Measurements from ENCODE around the gene CDH10.

CDH10 gene

GRCh38 chr5:24598956-24599355 is 45.8 kb downstream of the CDH10 start:
- no peak for DNase-seq (ENCODE audit: low spot score)

- DNase-seq (ENCODE audit: low spot score): no peak
Measured at GRCh38 chr5:24595329-24595728, 49.4 kb downstream of the CDH10 start.

- no peak for DNase-seq (ENCODE audit: low spot score)
Measured at GRCh38 chr5:24591426-24591825, 53.4 kb downstream of the CDH10 start.

- DNase-seq (ENCODE audit: low spot score): no peak
Measured at GRCh38 chr5:24589566-24589965, 55.2 kb downstream of the CDH10 start.

GRCh38 chr5:24585751-24586150 is 59.0 kb downstream of the CDH10 start:
- DNase-seq (ENCODE audit: low spot score): no peak

GRCh38 chr5:24571302-24571701 is 73.5 kb downstream of the CDH10 start:
- no peak for DNase-seq (ENCODE audit: low spot score)

- no peak for DNase-seq (ENCODE audit: low spot score)
Measured at GRCh38 chr5:24566933-24567332, 77.8 kb downstream of the CDH10 start.

GRCh38 chr5:24555229-24555628 is 89.5 kb downstream of the CDH10 start:
- no peak for DNase-seq (ENCODE audit: low spot score)

- no peak for DNase-seq (ENCODE audit: low spot score)
Measured at GRCh38 chr5:24547132-24547531, 97.6 kb downstream of the CDH10 start.

GRCh38 chr5:24539613-24540012 is 105.2 kb downstream of the CDH10 start:
- DNase-seq (ENCODE audit: low spot score): no peak

GRCh38 chr5:24538346-24538745 is 106.4 kb downstream of the CDH10 start:
- no peak for DNase-seq (ENCODE audit: low spot score)

- DNase-seq (ENCODE audit: low spot score): no peak
Measured at GRCh38 chr5:24535646-24536045, 109.1 kb downstream of the CDH10 start.

- no peak for DNase-seq (ENCODE audit: low spot score)
Measured at GRCh38 chr5:24530906-24531305, 113.9 kb downstream of the CDH10 start.

- no peak for DNase-seq (ENCODE audit: low spot score)
Measured at GRCh38 chr5:24525414-24525813, 119.4 kb downstream of the CDH10 start.

GRCh38 chr5:24512423-24512822 is 132.4 kb downstream of the CDH10 start:
- no peak for DNase-seq (ENCODE audit: low spot score)

- no peak for DNase-seq (ENCODE audit: low spot score)
Measured at GRCh38 chr5:24510523-24510988, 134.2 kb downstream of the CDH10 start.

GRCh38 chr5:24509943-24510342 is 134.8 kb downstream of the CDH10 start:
- no peak for DNase-seq (ENCODE audit: low spot score)

GRCh38 chr5:24505258-24505657 is 139.5 kb downstream of the CDH10 start:
- no peak for DNase-seq (ENCODE audit: low spot score)

- no peak for DNase-seq (ENCODE audit: low spot score)
Measured at GRCh38 chr5:24497591-24498157, 147.1 kb downstream of the CDH10 start.

GRCh38 chr5:24497145-24497544 is 147.6 kb downstream of the CDH10 start:
- DNase-seq (ENCODE audit: low spot score): no peak

- DNase-seq (ENCODE audit: low spot score): no peak
Measured at GRCh38 chr5:24496268-24496667, 148.5 kb downstream of the CDH10 start.

GRCh38 chr5:24492229-24492628 is 152.5 kb downstream of the CDH10 start:
- DNase-seq (ENCODE audit: low spot score): no peak

- DNase-seq (ENCODE audit: low spot score): no peak
Measured at GRCh38 chr5:24491490-24491889, 153.3 kb downstream of the CDH10 start.

GRCh38 chr5:24487368-24488229 is 157.2 kb downstream of the CDH10 start:
- DNase-seq (ENCODE audit: low spot score): no peak
